SW 1271 (cell line): Measurements from ENCODE around the gene GPR82.
"Not testable (repeated sequence)": the region's sequence is repeated elsewhere in the genome, so short reads cannot be mapped to it uniquely, and the experiment has no call there.

Source experiments
- DNase-seq, 2 experiments: peaks; one replicate each; lab custom pipeline; 2025; lab: John Stamatoyannopoulos, UW

The GPR82 gene

DNA sequence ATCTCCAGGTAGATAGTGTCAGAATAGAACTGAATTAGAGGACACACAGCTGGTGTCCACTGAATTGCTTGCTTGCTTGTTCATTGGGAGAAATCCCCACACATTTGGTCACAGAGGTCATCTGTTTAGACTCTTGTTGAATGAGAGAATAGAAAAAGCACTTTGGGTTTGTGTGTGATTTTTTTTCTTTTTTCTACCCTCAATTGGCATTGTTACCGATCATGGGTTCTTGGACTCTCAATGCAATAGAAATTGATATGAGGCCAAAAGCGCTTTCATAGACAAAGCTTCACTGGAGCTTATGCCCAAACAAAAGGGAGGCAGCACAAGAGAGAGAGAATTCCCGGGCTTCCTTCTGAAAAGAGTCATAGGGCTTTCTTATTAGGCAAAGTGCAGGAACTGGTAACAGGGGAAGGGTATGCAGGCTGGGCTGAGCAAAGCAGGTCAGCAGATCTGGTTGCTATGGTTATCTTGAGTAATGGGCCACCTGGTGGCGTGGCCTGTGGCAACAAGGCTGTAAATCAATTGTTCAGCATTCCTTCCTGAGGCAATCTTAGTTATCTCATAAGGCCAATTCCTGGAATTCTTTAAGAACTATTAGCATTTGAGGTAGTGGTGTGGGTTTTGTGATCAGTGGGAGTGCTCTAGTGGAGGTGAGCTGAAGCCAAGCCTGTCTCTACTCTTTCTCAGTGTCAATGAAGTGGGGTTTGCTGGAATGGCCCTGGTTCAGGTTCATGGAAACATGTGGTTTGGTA lies 5.3 kb upstream of the GPR82 start:
- no peak for DNase-seq

DNA sequence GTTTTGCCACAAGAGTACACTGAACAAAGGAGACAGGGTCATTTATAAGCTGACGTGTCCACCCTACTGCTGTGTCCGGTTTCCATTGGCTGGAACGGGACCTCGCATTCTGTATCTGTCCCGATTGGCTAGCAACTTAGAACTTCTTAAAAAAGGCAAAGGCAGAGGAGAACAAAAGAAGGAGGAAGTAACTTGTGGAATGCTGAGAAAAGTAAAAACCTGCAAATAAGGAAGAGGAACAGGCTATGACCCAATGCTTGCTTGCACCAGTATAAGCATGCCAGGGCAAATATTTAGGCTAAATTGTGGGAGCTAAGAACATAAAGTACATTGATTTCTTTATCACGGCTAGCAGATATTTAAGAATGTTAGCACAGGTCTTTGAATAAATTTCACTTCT lies 4.4 kb upstream of the GPR82 start:
- DNase-seq: not testable (repeated sequence)

DNA sequence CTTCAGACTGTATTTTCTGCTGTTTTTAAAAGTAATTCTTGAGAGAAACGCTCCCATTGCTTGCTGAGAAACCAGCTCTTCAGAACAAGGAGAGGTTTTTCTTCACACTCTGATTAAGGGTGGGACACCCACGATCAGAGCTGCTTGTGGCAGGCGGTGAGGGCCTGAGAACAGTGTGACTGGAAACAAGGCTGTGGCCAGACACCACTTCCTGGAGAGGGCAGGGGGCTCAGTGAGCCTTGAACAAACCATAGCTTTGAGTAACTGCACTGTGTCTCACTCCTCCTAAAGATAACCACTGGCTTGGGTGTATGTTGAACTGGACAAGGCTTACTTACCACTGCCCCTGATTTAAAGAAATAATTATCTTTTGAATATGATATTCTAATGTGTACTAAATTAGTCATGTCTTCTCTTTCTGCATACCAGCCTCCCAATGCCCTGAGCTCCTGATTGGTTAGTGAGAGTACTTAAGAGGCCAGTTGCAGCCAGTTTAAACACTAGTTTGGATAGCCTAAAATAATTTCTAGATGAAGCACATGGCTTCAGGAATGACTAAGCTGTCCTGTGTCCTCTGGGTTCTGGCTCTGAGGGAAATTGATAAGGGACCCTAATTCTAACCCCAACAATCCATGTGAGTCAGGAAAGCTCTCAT lies 3.7 kb upstream of the GPR82 start:
- no peak for DNase-seq

GRCh38 chrX:41721590-41721989 lies 2.4 kb upstream of the GPR82 start:
- DNase-seq: no peak

- DNase-seq: no peak
Observed at GRCh38 chrX:41722214-41722613, 1.8 kb upstream of the GPR82 start.

DNA sequence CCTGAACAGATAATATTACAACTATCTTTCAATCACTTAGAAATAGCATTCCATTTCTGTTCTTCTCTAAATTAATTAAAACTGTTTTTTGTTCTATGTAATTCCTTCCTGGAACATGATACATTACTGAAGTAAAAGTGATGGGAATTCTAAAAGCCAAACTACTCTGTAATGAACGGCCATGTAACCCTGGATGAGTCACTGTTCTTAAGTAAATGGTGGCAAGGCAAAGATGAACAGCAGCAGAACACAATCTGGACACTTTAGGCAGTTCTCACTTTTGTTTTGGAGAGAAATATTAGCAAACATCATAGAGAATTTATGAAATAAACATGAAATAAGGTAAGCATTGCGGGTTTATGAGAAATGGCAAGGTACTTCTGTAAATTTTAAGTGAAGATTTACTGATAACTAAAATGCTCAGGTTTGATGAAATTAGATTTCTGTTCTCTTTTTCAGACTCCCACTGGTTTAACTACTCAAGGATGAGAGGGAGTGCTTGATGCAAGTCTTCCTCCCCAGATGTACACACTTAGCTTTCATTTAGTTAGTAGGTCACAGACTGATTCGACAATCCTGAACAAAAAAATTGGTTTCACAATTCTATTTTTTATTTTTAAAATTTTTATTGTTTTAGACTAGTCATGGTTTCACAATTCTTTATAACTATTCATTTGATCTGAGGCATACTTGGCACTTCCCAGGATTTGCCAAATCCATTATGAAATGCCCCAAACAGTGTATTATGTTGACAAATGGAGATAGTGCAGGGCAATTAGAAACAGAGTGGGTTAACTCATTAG lies 964 bp upstream of the GPR82 start:
- no peak for DNase-seq

DNA sequence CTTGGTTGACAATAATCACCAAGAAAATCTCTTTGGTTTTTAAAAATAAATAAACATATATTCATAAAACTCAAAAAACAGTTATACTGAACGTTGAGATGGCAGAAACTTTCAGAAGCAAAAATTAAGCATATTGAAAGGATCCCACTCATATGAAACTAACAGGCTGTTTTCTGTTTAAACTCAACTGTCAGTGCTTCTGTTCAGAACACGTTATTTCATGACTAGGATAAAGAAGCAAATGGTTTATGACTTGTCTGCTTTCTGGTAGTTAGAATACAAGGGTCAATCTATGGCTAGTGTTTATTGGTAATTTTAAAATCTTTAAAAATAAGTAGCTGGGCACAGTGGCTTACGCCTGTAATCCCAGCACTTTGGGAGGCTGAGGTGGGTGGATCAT lies 4.1 kb downstream of the GPR82 start:
- DNase-seq: no peak

- DNase-seq: no peak
Observed at GRCh38 chrX:41730081-41730480, 6.1 kb downstream of the GPR82 start.

DNA sequence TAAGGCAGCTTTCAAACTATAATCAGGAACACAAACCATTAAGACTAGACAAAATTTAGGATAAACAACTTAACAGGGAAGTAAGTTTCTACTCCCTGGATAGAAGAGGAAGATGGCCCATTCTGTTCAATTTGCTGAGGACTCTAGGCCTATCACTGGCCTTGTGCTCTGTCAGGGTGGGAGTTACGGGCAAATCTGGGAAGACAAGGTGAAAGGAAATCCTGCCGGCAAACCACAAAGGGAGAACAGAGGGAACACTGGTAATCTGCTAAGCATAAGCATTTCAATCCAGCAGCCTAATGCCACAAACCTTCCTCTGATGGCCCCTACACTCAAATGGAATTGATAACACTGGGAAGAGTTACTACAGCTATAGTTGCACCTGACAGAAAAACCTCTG lies 8.3 kb downstream of the GPR82 start:
- DNase-seq: no peak

- DNase-seq: no peak
Observed at GRCh38 chrX:41733939-41734338, 10.0 kb downstream of the GPR82 start.

DNA sequence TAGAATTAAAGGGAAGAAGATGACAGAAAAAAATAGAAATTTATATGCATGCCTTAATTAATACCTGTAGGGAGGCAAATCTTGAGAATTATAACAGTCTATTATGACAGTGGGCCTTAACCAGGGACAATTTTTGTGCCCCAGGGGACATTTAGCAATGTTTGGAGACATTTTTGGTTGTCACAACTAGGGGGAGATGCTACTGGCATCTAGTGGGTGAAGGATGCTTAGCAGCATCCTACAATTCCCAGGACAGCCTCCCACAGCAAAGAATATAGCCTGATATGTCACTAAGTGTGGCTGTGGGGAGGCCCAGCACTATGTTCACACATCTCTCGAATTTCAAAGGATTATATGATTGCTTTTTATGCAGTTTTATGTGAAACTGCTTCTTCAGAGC lies 10.5 kb downstream of the GPR82 start:
- DNase-seq: peak in 1 of 2 experiments; percentile 0

DNA sequence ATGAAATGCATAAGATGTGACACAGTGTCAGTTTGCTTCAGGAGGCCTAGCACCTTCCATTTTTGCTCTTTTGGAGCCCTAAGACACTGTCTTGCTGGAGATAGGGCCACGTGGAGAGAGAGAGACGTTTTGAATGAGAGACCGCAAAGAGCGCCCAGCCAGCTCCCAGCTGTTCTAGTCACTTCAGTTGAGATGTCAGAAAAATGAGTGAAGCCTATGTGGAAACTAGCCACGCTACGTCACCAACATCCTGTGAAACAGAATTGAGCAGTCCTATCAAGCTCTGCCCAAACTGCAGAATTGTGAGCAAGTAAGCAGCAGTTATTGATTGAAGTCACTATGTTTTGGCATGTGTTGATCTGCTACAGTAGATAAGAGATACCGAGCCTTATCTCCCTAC lies 13.1 kb downstream of the GPR82 start:
- DNase-seq: no peak

DNA sequence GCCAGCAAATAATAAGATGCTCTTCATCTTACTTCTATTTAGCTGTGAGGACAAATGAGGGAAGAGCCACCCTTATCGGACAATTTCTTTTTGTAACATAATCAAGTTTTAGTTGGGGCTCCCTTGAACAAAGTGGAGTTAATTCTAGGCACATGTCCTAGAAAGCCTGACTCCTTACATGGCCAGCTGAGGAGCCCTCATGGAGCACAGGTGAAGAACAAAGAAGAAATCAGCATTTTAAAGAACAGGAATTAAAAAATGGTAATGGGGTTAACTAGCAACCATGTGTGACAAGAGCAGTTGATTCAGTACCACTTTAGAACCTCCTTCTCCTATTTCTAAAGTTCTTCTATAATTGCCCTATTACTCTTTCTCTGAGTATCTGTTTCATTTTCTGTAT lies 15.9 kb downstream of the GPR82 start:
- DNase-seq: no peak

DNA sequence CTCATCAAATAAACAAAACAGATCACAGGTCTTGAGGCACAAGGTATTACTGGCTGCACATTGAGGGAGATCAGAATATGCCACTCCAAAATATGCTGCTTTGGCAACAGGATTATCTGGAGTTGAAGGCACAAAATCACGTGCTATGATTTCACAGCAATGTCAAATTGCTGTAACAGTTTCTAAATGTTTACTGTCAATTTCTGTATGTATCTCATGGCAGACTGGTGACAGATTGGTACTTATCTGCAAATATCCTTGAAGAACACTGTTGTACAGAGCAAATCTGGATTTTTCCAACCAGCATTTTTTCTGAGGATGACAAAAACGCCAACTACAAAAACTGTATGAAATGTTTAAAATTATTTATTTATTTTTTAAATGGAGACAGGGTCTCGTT lies 26.7 kb downstream of the GPR82 start:
- no peak for DNase-seq

GRCh38 chrX:41758401-41758800 lies 34.4 kb downstream of the GPR82 start:
- no peak for DNase-seq

GRCh38 chrX:41759817-41760216 lies 35.8 kb downstream of the GPR82 start:
- no peak for DNase-seq

- no peak for DNase-seq
Observed at GRCh38 chrX:41761169-41761568, 37.2 kb downstream of the GPR82 start.

DNA sequence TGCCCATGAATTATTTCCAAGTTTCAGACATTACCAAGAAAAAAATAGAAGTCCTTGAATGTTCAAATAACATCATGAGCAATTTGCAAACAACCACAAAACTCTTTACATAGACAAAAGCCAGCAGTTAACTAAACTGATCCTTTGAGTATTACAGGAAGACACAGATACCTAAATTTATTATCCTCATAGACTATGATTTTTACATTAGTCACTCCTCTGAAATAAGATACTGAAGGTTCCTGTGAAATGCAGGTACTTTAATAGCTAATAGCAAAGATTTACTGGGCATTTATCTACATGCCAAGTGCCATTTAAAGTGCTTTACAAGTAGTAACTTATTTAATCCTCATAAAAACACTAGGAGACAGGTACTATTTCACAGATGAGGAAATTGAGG lies 37.7 kb downstream of the GPR82 start:
- no peak for DNase-seq

DNA sequence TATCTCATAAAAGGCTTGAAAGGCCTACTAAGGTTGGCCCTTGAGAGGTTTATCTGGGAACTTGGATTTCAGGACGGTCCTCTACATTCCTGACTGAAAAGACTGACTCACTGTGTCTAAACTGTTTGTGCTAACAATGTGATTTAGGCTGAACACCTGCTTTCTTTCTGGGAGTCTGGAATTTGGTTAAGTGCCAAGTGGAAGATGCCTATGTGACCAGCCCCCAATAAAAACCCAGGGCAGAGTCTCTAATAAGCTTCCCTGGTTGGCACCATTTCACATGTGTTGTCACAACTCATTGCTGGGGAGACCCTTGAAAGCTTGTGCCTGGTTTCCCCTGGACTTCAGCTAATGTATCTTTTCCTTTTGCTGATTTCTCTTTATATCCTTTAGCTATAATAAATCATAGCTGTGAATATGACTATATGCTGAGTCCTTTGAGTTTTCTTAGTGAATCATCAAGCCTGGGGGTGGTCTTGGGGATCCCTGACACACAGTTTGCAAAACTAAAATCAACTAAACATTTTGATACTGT lies 55.1 kb downstream of the GPR82 start:
- DNase-seq: peak; percentile 14 to 31
